ENCODE data around the gene EPX. TPM values are rescaled to one million over a fixed set of nuclear protein-coding genes. Genes with fewer than 3 reads are reported as not detected.

The EPX gene
- total RNA-seq, 1 experiment from 2014 or later, result not detected

- Histone ChIP-seq H3K79me2 (ENCODE audit: insufficient read depth, low read length) (no peaks in the 10 kb centered on the region), H2BK20ac (ENCODE audit: low read depth, low read length, poor library complexity, severe bottlenecking) (no peak within 1 kb of the TSS), H2BK12ac (ENCODE audit: insufficient read length, low read depth, low read length) (no peak within 1 kb of the TSS), H3T11ph (ENCODE audit: low read length) (no peak within 1 kb of the TSS), H3K23ac (ENCODE audit: insufficient read length, low read depth, low read length) (no peak within 1 kb of the TSS), H3K56ac (ENCODE audit: insufficient read length, low read depth, low read length) (peak within 1 kb of the TSS; percentile 26), H4K20me1 (ENCODE audit: control insufficient read depth, insufficient read depth, insufficient read length) (no peaks in the 10 kb centered on the region), H2BK5ac (ENCODE audit: insufficient read length, low read length) (no peak within 1 kb of the TSS), H3K18ac (ENCODE audit: insufficient read length, low read depth, low read length) (peak within 1 kb of the TSS; percentile 38), H2BK15ac (ENCODE audit: low read depth, low read length) (no peak within 1 kb of the TSS; the same call in 1 of the 2 replicates), H2AK5ac (ENCODE audit: insufficient read length, low read length) (no peak within 1 kb of the TSS), H2AFZ (ENCODE audit: low read length) (no peak within 1 kb of the TSS), H3K27ac (ENCODE audit: insufficient read length, low read depth, low read length) (no peak within 1 kb of the TSS), H3K14ac (ENCODE audit: insufficient read depth, low read length) (peak within 1 kb of the TSS; percentile 56), H3K9ac (ENCODE audit: extremely low read depth, insufficient read length, low read length) (peak within 1 kb of the TSS; percentile 47), H4K91ac (ENCODE audit: insufficient read length, low read depth, low read length) (no peak within 1 kb of the TSS), H3K4ac (ENCODE audit: low read depth, low read length) (no peak within 1 kb of the TSS), H4K5ac (ENCODE audit: insufficient read length, low read depth, low read length) (peak within 1 kb of the TSS; percentile 81), H3K4me1 (ENCODE audit: insufficient read depth, low read length) (no peaks in the 10 kb centered on the region), H3K4me2 (ENCODE audit: insufficient read depth, insufficient read length, low read length) (peak within 1 kb of the TSS; percentile 94), H3K23me2 (ENCODE audit: insufficient read length, low read depth, low read length, poor library complexity, severe bottlenecking) (peaks cover 7% of the 10 kb centered on the region), H3K9me3 (ENCODE audit: control insufficient read depth, low read depth, low read length) (no peaks in the 10 kb centered on the region), H4K8ac (replicated peaks; ENCODE audit: insufficient read length, low read depth, low read length) (peak within 1 kb of the TSS; percentile 26), H2BK120ac (ENCODE audit: low read depth, low read length, poor library complexity, severe bottlenecking) (no peak within 1 kb of the TSS), H3K79me1 (ENCODE audit: insufficient read depth, low read depth, low read length, poor library complexity, severe bottlenecking) (no peaks in the 10 kb centered on the region), H3K27me3 (ENCODE audit: insufficient read depth, low read length) (no peaks in the 10 kb centered on the region)
- peak; percentile 67 for TF ChIP-seq CTCF (conservative IDR thresholded peaks at IDR 0.05)
- peak within 1 kb of the TSS; percentile 94 to 97 for H3K4me3 Mint-ChIP-seq
- no CpG with 5 or more reads among the region's 56 CpGs for WGBS (ENCODE audit: extremely low coverage, insufficient read length, low lambda C conversion rate)
- H3K27ac Mint-ChIP-seq, result peak within 1 kb of the TSS; percentile 90 to 92 (median 90)
- peaks cover 12% of the 10 kb centered on the region; the same call in 1 of the 2 replicates for H3K27me3 Mint-ChIP-seq (ENCODE audit: low read depth)
- H3K36me3 Mint-ChIP-seq (ENCODE audit: insufficient read depth in 1 of 3, low read depth in 3 of 3), result peaks cover 0 to 16% (median 11%) of the 10 kb centered on the region in 3 experiments; a peak in 4 of 7 replicates
- peak; percentile 99 for DNase-seq
- peaks cover 9 to 13% of the 10 kb centered on the region in 2 experiments for H3K4me1 Mint-ChIP-seq
- no peaks in the 10 kb centered on the region; a peak in 2 of 5 replicates for H3K9me3 Mint-ChIP-seq
These were observed 26.7 kb downstream of the EPX start, which contains the start of gene MKS1 for GRCh38 chr17:58219007-58219788. TSS of gene MKS1 (minus strand) at chr17:58219255. CDS start at chr17:58219230, 25 bp downstream.

Data from H9 (cell line).